AG09309 (cell line): ENCODE data around the gene TOE1.

Source experiments
- DNase-seq: peaks from one replicate; pipeline ENCODE4 v3.0.0-alpha.2; 2010; ENCODE audit warnings: low read depth
- H3K4me3 ChIP-seq: 2 replicates; pipeline ENCODE4 v1.5.1; 2011; ENCODE audit warnings: mild to moderate bottlenecking, low read depth, low read length, moderate library complexity; ENCODE audit not compliant: control insufficient read depth
- TF ChIP-seq, protein P1 (sequence below): IDR thresholded peaks from 2 replicates; pipeline ENCODE4 v1.5.1; 2011; ENCODE audit warnings: mild to moderate bottlenecking, low read depth, low read length, inconsistent platforms; ENCODE audit not compliant: insufficient read depth, control insufficient read depth; ENCODE audit errors: missing control alignments

Gene TOE1

DNA sequence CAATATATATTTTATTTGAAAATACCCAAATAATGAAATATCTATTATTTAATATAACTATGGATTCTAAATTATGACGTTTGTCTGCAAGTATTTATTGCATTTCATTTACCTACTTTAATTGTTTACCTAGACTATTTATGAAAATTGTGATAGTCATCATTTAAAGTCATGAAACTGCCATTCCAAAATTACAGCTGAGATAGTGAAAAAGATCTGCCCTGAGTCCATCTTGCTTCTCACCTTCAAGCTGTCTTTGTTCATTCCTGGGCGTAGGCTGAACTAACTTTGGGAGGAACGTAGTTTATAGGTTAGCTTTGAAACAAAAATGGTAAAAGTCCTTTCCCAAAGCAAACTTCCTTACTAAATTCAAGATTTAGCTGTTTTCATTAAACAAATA, 25.7 kb upstream of the TOE1 start:
- no peak overlapping the region for H3K4me3 ChIP-seq
- TF ChIP-seq, protein P1, sequence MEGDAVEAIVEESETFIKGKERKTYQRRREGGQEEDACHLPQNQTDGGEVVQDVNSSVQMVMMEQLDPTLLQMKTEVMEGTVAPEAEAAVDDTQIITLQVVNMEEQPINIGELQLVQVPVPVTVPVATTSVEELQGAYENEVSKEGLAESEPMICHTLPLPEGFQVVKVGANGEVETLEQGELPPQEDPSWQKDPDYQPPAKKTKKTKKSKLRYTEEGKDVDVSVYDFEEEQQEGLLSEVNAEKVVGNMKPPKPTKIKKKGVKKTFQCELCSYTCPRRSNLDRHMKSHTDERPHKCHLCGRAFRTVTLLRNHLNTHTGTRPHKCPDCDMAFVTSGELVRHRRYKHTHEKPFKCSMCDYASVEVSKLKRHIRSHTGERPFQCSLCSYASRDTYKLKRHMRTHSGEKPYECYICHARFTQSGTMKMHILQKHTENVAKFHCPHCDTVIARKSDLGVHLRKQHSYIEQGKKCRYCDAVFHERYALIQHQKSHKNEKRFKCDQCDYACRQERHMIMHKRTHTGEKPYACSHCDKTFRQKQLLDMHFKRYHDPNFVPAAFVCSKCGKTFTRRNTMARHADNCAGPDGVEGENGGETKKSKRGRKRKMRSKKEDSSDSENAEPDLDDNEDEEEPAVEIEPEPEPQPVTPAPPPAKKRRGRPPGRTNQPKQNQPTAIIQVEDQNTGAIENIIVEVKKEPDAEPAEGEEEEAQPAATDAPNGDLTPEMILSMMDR: no peak
- DNase-seq: no peak

DNA sequence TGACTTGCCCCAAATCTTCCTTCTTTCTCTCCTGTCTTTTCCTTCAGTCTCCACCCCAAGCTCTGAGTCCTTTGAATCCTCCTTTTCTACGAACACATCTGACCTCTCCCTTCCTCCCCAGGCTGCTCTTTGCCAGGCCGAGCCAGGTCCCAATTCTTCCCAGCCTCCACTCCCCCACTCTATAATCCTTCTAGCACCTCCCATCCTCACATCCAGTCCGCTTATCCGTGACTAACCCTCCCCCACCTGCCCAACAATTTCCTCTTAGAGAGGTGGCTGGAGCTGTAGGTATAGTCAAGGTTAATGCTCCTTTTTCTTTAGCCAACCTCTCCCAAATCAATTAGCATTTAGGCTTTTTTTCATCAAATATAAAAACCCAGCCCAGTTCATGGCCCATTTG, 22.8 kb upstream of the TOE1 start:
- TF ChIP-seq, protein P1: no peak
- DNase-seq: no peak
- H3K4me3 ChIP-seq: no peak overlapping the region

DNA sequence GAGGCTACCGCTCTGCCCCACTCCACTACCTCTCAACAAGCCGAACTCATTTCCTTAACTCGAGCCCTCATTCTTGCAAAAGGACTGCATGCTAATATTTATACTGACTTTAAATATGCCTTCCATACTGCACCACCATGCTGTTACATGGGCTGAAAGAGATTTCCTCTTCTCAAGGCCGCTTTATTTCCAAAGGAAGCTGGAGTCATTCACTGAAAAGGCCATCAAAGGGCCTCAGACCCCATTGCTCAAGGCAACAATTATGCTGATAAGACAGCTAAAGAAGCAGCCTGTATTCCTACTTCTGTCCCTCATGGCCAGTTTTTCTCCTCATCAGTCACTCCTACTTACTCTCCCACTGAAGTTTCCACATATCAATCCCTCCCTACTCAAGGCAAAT, 20.2 kb upstream of the TOE1 start:
- no peak overlapping the region for H3K4me3 ChIP-seq
- TF ChIP-seq, protein P1: no peak
- no peak for DNase-seq

DNA sequence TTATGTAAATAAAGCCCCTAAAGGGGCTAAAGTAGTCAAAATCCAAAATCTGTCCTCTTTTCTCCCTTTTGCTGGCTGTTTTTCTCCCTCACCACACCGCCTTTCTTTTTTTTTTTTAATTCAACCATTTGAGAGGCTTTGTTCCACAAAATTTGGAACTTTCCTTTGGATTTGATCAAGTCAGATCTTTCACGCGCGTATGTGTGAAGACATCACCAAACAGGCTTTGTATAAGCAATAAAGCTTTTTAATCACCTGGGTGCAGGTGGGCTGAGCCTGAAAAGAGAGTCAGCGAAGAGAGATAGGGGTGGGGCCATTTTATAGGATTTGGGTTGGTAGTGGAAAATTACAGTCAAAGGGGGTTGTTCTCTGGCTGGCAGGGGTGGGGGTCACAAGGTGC, 18.5 kb upstream of the TOE1 start:
- no peak for DNase-seq
- no peak overlapping the region for H3K4me3 ChIP-seq
- TF ChIP-seq, protein P1: no peak

DNA sequence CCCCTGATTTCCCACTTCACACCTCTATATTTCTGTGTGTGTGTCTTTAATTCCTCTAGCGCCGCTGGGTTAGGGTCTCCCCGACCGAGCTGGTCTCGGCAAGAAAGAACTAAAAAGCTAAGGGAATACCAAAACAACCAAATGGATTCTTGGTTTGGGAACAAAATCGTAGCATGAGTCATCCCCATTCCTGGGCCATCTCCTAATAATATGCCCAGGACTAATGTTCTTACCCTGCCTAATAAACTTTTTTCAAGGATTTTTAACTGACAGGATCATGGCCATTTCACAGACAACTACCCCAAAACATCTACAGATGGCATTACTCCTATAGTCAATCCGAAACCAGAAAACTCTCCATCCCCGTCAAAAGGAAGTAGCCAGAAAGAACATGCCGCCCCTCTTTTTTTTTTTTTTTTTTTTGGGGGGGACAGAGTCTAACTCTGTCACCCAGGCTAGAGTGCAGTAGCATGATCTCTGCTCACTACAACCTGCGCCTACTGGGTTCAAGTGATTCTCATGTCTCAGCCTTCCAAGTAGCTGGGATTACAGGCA, 17.4 kb upstream of the TOE1 start:
- TF ChIP-seq, protein P1: no peak
- H3K4me3 ChIP-seq: no peak overlapping the region
- no peak for DNase-seq

DNA sequence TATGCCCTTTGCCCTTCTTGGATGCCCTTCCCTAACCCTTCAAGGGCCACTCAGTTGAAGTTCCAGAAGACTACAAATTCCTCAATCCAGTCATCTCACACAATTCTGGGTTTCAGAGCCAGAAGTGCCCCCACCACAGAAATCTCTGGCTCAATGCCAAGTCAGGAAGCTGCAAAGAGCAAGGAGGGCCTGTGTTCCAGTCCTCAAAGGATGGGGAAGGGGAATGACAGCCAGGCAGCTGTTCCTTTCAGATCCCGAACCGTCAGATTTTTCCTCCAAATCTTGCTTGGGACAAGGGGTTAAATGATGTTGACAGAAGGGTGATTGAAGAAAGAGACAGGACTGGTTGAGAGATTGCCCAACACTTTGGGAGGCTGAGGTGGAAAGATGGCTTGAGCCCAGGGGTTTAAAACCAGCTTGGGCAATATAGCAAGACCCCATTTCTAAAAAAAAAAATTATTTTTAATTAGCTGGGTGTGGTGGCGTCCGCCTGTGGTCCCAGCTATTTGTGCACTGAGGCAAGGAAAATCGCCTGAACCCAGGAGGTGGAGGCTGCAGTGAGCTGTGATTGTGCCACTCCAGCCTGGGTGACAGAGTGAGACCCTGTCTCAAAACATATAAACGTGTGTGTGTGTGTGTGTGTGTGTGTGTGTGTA, 14.0 kb upstream of the TOE1 start:
- DNase-seq: no peak

More for the DNA sequence above, 14.0 kb upstream of the TOE1 start:
- H3K4me3 ChIP-seq: peak overlapping the region; percentile 55; the same call in 1 of the 2 replicates
- TF ChIP-seq, protein P1: no peak
